ENCODE measurements around the gene SH3GL1. TPM values are rescaled to one million over a fixed set of nuclear protein-coding genes. Genes with fewer than 3 reads are reported as not detected.

SH3GL1 gene
- total and polyA plus RNA-seq, 2 of the 4 experiments (the other 2 are of a cell fraction) = 28.1 to 138 TPM

GRCh38 chr19:4389064-4389375, 11.3 kb downstream of the SH3GL1 start:
- dilution Hi-C loops (cut with HindIII; ENCODE audit: low sequenced_read_pairs, unreplicated experiment) = no loop called here
- no peak overlapping the region for H2BK5ac ChIP-seq (ENCODE audit: low read depth, low read length, poor library complexity, severe bottlenecking)
- peaks cover 23% of the 10 kb centered on the region; the same call in 1 of the 2 replicates for H3K9me1 ChIP-seq (ENCODE audit: insufficient read depth, low read length)
- no peak for TF ChIP-seq CTCF (conservative IDR thresholded peaks at IDR 0.05; ENCODE audit: low read depth, low read length)
- no peak for TF ChIP-seq ELK1 (IDR thresholded peaks at IDR 0.05; ENCODE audit: borderline replicate concordance, low read depth, low read length)
- no peak for TF ChIP-seq BHLHE40 (IDR thresholded peaks at IDR 0.05; ENCODE audit: low read depth, low read length)
- TF ChIP-seq CEBPB (IDR thresholded peaks at IDR 0.05; ENCODE audit: low read depth, low read length) = no peak
- no peak overlapping the region for H3K14ac ChIP-seq (replicated peaks; ENCODE audit: low read depth, low read length)
- no peaks in the 10 kb centered on the region for H3K27me3 ChIP-seq (ENCODE audit: control insufficient read depth, insufficient read depth, low read length)
- no peaks in the 10 kb centered on the region for H3K9me3 ChIP-seq (ENCODE audit: control insufficient read depth, insufficient read depth, low read length)
- no TSS peak for BruUV-seq (replicated peaks)
- ATAC-seq (ENCODE audit: low read depth) (no peak), DNase-seq (no peak)
- H4K5ac ChIP-seq (ENCODE audit: low read depth, low read length) = no peak overlapping the region; the same call in 1 of the 2 replicates
- no peak overlapping the region for H3K27ac ChIP-seq (ENCODE audit: insufficient read depth, low read length)
- H2BK20ac ChIP-seq (ENCODE audit: low read depth, low read length) = no peak overlapping the region
- H2AK9ac ChIP-seq (replicated peaks; ENCODE audit: low read depth, low read length, poor library complexity) = peak overlapping the region; percentile 62
- no peak overlapping the region for H2BK120ac ChIP-seq (ENCODE audit: low read depth, low read length)
- H3K4me2 ChIP-seq (ENCODE audit: low read depth, low read length) = no peak overlapping the region
- H3K4me3 ChIP-seq (ENCODE audit: insufficient read depth, low read depth, low read length) = no peak overlapping the region
- H3K4me1 ChIP-seq (ENCODE audit: control insufficient read depth, insufficient read depth, low read length) = peaks cover 49% of the 10 kb centered on the region
- CTCF ChIA-PET = interaction anchor here (0.9 kb wide), 1 partner anchor 15 kb away, joined by 3 read pairs; no protein-coding TSS in a partner anchor
- no peak overlapping the region for H3K56ac ChIP-seq (ENCODE audit: extremely low read depth, insufficient read depth, low read length)
- in situ Hi-C loops (cut with MboI; ENCODE audit: low sequenced_read_pairs) = no loop called here
- H3K4ac ChIP-seq (ENCODE audit: low read depth, low read length) = no peak overlapping the region
- peaks cover 11% of the 10 kb centered on the region for H3K36me3 ChIP-seq (ENCODE audit: control insufficient read depth, insufficient read depth, low read length)
- peaks cover 92% of the 10 kb centered on the region for H4K20me1 ChIP-seq (ENCODE audit: insufficient read depth, low read length)
- POLR2A ChIA-PET (ENCODE audit: unreplicated experiment) = no interaction called here
- H4K91ac ChIP-seq (ENCODE audit: insufficient read depth, low read depth, low read length) = no peak overlapping the region
- H2BK15ac ChIP-seq (ENCODE audit: low read depth, low read length) = no peak overlapping the region
- H4K8ac ChIP-seq (ENCODE audit: low read depth in 2 of 2, low read length in 2 of 2) = no peak overlapping the region
- H3K23ac ChIP-seq (ENCODE audit: low read depth, low read length) = no peak overlapping the region
- H2AFZ ChIP-seq (replicated peaks; ENCODE audit: low read length, poor library complexity) = no peak overlapping the region
- 69% methylated on average over 7 of the region's 9 CpGs; no CpG with 5 or more reads in 1 of the 2 experiments for WGBS, 2 experiments (ENCODE audit: extremely low coverage in 2 of 2, insufficient read length in 1 of 2)
- H3K79me1 ChIP-seq (ENCODE audit: low read depth in 1 of 2, low read length in 2 of 2) = peaks cover 17 to 93% of the 10 kb centered on the region in 2 experiments
- no peak overlapping the region for H3K18ac ChIP-seq (ENCODE audit: low read depth, low read length)
- H2AK5ac ChIP-seq (ENCODE audit: low read depth, low read length) = no peak overlapping the region
- intact Hi-C loops (cut with micrococcal nuclease) = no loop called here
- no peak overlapping the region for H3K9ac ChIP-seq (ENCODE audit: low read depth, low read length)

All from IMR-90 (cell line).